Tibial artery (tissue), 4 donors: ENCODE data around the gene MRPL48.
A peak's percentile ranks its signal among the peaks of the same experiment; 100 is the strongest.
"Not testable (repeated sequence)": the region's sequence is repeated elsewhere in the genome, so short reads cannot be mapped to it uniquely, and the experiment has no call there.

Source experiments
- DNase-seq, 2 donors: peaks; one replicate each; pipeline ENCODE4 v3.0.0-alpha.2; 2019
- H3K27ac ChIP-seq, 2 donors: fragments of 200-600 bp; sonication (generic) in 1 of 2; 1 replicate in 1 of 2; 2 replicates in 1 of 2; pipeline ENCODE4 v1.5.1; 2018 to 2019; ENCODE audit warnings: mild to moderate bottlenecking in 1 of 2
- H3K27me3 ChIP-seq, 2 donors: fragments of 200-600 bp; sonication (generic) in 1 of 2; one replicate each; pipeline versions ENCODE4 v1.5.1 to v1.6.0; 2016 to 2019
- H3K36me3 ChIP-seq, 3 donors: fragments of 200-600 bp; sonication (generic) in 2 of 3; one replicate each; pipeline ENCODE4 v1.5.1; 2016 to 2019; ENCODE audit warnings: mild to moderate bottlenecking in 2 of 3
- H3K4me1 ChIP-seq, 4 donors: fragments of 200-600 bp; sonication (generic) in 2 of 4; 1 replicate in 3 of 4; 2 replicates in 1 of 4; pipeline ENCODE4 v1.5.1; 2016 to 2019
- H3K4me3 ChIP-seq, 2 donors: fragments of 200-600 bp; sonication (generic) in 1 of 2; 1 replicate in 1 of 2; 2 replicates in 1 of 2; pipeline ENCODE4 v1.5.1; 2018 to 2019; ENCODE audit warnings: mild to moderate bottlenecking in 2 of 2
- H3K9me3 ChIP-seq, 3 donors: fragments of 200-600 bp; sonication (generic) in 1 of 3; one replicate each; pipeline ENCODE4 v1.5.1; 2016 to 2019
- CTCF ChIP-seq, 2 experiments: fragments of 200-600 bp in 1 of 2; fragments of 450-650 bp in 1 of 2; IDR thresholded peaks; one replicate each; pipeline ENCODE4 v1.5.1; 2017 to 2019; ENCODE audit warnings: antibody characterized with exemption in 2 of 2, mild to moderate bottlenecking in 1 of 2, moderate library complexity in 1 of 2
- intact Hi-C: fragments of 100-400 bp; cut with DNase I; formaldehyde crosslinking; loops from one replicate; pipeline ENCODE4 v1.15.0; 2023; ENCODE audit warnings: low total_unique reads

The MRPL48 gene

GRCh38 chr11:73760679-73761402 is 26.8 kb upstream of the MRPL48 start, which contains the start of gene RAB6A:
TSS of gene RAB6A (minus strand) at chr11:73761074. CDS start at chr11:73760635, 439 bp downstream.
- Histone ChIP-seq H3K27me3 (peaks cover 0 to 3% of the 10 kb centered on the region in 2 donors), H3K4me1 (peaks cover 0 to 31% (median 17%) of the 10 kb centered on the region in 4 donors), H3K4me3 (peak within 1 kb of the TSS; percentile 88 to 90), H3K9me3 (no peaks in the 10 kb centered on the region), H3K27ac (peak within 1 kb of the TSS; percentile 96 to 97), H3K36me3 (no peaks in the 10 kb centered on the region)
- intact Hi-C loops: no loop called here
- peak; percentile 100 for DNase-seq
- TF ChIP-seq CTCF (IDR thresholded peaks at IDR 0.05): peak; percentile 23 to 66

- intact Hi-C loops: no loop called here
- Histone ChIP-seq H3K36me3 (no peaks in the 10 kb centered on the region), H3K4me3 (peak overlapping the region; percentile 88 to 90), H3K27ac (peak overlapping the region; percentile 75 to 97), H3K27me3 (peaks cover 0 to 3% of the 10 kb centered on the region in 2 donors), H3K9me3 (no peaks in the 10 kb centered on the region), H3K4me1 (peaks cover 0 to 25% (median 17%) of the 10 kb centered on the region in 4 donors)
- no peak for DNase-seq
- no peak for TF ChIP-seq CTCF (IDR thresholded peaks at IDR 0.05)
These were observed 26.2 kb upstream of the MRPL48 start for GRCh38 chr11:73761403-73761945.

GRCh38 chr11:73762732-73763131 is 24.9 kb upstream of the MRPL48 start:
- Histone ChIP-seq H3K27me3 (peaks cover 0 to 3% of the 10 kb centered on the region in 2 donors), H3K4me3 (no peak overlapping the region), H3K4me1 (peaks cover 0 to 19% (median 12%) of the 10 kb centered on the region in 4 donors), H3K36me3 (no peaks in the 10 kb centered on the region), H3K9me3 (no peaks in the 10 kb centered on the region), H3K27ac (no peak overlapping the region)
- intact Hi-C loops: no loop called here
- TF ChIP-seq CTCF (IDR thresholded peaks at IDR 0.05): no peak
- no peak for DNase-seq

- no peaks in the 10 kb centered on the region for H3K36me3 ChIP-seq
- no peak for DNase-seq
These were observed 20.9 kb upstream of the MRPL48 start for GRCh38 chr11:73766763-73767162.

GRCh38 chr11:73770811-73771210 is 16.9 kb upstream of the MRPL48 start:
- H3K9me3 ChIP-seq, H3K27ac ChIP-seq, H3K36me3 ChIP-seq, H3K27me3 ChIP-seq, H3K4me3 ChIP-seq, intact Hi-C loops, DNase-seq, H3K4me1 ChIP-seq: not testable (repeated sequence)

More at GRCh38 chr11:73766763-73767162, 20.9 kb upstream of the MRPL48 start:
- intact Hi-C loops: no loop called here
- Histone ChIP-seq H3K27ac (no peak overlapping the region), H3K27me3 (peaks cover 0 to 3% of the 10 kb centered on the region in 2 donors), H3K4me1 (no peaks in the 10 kb centered on the region), H3K9me3 (no peaks in the 10 kb centered on the region), H3K4me3 (no peak overlapping the region)
- TF ChIP-seq CTCF (IDR thresholded peaks at IDR 0.05): no peak
